Anterior cingulate cortex (tissue), 58 donors: ENCODE data around the gene DCT.

Experiments used
- DNase-seq, 58 donors: peaks; one replicate each; lab custom pipeline; 2025; lab: John Stamatoyannopoulos, UW

Gene DCT

DNA sequence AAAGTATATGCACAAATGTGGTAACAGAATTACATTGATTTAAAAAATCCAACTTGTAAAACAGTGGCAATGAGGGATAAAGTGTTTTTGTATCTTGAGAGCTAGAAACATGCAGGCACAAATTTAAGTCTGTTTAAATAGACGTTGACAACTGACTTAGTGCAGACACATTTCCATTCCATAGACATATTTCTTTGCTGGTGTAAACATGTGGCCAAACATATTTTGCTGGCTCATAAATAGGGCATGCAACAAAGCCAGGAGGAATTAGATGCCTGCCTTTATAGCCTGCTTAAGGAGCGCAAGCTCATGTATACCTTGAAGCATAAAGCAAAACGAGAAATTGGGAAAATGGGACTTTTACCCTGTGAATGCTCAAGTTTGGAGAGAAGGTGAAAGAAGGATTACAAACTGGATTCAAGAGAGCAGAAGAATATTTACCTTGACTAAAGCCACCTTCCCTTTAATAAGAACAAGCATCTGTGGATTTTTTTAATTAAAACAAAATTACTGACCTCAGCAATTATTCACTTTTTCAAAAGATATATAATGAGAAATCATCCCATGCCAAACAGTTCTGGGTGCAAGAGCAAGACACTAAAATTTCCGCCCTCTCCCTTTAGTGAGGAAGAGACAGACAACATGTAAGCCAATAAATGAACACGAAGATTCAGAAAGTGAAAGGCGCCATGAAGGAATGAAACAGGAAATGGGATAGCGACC is 71.0 kb downstream of the DCT start:
- DNase-seq = no peak

DNA sequence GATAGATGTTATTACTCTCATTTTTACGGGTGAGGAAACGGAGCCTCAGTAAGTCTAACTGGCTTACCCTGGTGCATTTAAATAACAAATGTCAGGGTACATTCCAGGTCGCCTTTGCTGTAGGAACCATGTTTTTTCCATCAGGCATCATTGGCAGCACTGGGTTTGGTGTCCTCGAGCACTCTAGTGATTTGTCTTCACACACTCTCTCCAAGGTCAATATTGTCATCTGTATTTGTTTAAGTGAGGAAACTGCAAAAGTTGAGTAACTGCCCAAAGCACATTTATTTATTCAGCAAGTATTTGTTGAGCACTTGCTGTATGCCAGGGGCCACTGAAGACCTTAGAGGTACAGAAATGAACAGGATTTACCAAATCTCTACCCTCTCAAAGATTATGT is 78.6 kb downstream of the DCT start:
- DNase-seq = no peak

DNA sequence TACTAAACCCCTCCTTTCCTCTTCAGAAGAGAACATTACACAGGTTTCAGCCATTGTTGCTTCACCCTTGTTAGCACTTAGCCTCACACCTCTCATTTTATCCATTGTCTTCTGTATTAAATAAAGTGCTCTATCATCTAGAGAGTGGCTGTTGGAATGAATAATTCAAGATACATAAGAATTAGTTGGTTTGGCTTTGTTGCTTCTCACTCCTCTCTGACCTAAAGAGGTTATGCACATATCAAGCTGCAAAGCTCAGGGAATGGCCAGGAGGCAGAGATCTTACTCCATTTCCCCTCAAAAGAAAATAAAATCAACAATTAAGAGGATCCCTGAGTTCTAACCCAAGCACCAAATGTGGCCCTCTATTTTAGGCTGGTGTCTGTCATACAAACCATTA is 79.7 kb downstream of the DCT start:
- DNase-seq = no peak

GRCh38 chr13:94395860-94396259 is 83.6 kb downstream of the DCT start:
- DNase-seq = no peak

DNA sequence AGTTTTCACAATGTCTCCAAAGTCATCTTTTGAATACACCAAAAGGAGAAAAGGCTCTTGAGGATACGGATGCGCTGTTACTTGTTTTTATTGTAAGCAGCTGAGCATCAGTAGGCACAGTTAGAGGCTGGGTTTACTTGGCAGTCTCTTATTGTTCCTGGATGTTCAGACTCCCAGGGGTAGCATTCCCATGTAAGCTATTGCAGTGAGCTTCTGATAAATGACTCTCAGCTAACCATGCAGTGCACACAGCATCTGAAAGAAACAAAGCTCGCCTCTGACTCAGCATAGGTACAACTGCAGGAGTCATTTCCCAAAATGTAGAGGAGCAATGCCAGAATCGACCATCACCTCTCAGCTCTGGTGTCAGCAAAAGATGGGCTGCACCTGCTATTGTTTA is 84.8 kb downstream of the DCT start:
- peak in 1 of 58 donors; percentile 2 for DNase-seq

DNA sequence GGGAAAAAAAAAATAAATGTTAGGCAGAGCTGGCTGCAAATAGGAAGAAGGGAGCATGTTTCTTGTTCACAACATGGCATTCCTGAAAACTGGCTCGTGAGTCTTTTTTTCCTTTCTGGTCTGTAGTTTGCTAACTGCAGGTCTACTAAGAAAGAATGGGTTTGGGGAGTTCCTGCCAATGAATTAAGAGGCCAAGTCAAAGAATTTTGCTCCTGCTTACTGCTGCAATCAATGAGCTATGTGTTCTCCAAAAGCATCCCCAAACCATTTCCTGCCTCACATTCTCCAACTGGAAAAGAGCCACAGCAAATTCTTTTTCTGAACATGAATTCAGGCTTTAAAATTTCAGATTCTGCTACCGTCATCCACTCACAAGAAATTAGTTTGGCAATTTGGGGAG is 88.6 kb downstream of the DCT start:
- DNase-seq = peak in 1 of 58 donors; percentile 3

GRCh38 chr13:94389604-94390351 is 89.7 kb downstream of the DCT start:
- no peak for DNase-seq

DNA sequence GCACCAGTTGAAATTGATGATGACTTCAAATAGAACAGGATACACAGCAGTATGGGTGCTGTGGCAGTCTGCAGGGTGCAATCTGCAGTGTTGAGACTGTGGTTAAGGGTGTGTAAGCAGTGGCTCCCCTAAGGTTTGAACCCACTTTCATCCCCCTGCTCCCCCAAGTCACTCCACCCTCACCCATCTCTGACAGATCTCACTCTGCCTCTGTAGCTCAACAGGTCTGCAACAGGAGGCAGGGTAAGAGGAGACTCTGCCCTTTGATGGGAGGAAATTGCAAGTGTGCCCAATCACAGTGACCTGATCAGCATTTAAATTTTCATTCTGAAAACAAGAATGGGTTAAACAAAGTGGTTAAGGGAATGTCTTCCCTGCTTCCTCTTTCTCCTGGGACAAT is 92.4 kb downstream of the DCT start:
- no peak for DNase-seq
